Choroid plexus epithelial cell (primary cell): ENCODE results near the gene CREBZF.
A peak's percentile ranks its signal among the peaks of the same experiment; 100 is the strongest.
"Not testable (repeated sequence)": the region's sequence is repeated elsewhere in the genome, so short reads cannot be mapped to it uniquely, and the experiment has no call there.

Experiments
- DNase-seq: peaks from one replicate; pipeline ENCODE4 v3.0.0-alpha.2; 2010; ENCODE audit warnings: low read depth
- H3K4me3 ChIP-seq: 2 replicates; pipeline ENCODE4 v1.5.1; 2011; ENCODE audit warnings: low read depth, mild to moderate bottlenecking, control low read depth, low read length, moderate library complexity
- TF ChIP-seq, protein P1 (sequence below): conservative IDR thresholded peaks from 2 replicates; pipeline ENCODE4 v1.5.1; 2011; ENCODE audit warnings: low read depth, mild to moderate bottlenecking, control low read depth, inconsistent platforms, low read length, moderate library complexity

CREBZF gene

DNA sequence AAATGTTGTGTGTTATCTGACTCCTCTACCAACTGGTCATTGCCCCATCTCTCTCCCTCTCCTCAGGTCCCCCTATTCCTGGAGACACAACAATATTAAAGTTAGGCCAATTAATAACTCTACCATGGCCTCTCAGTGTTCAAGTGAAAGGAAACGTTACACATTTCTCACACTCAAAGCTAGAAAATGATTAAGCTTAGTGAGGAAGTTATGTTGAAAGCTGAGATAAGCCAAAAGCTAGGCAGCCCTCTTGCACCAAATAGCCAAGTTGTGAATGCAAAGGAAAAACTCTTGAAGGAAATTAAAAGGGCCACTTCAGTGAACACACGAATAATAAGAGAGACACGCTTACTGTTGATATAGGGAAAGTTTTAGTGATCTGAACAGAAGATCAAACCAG is 44.7 kb downstream of the CREBZF start:
- TF ChIP-seq, protein P1, sequence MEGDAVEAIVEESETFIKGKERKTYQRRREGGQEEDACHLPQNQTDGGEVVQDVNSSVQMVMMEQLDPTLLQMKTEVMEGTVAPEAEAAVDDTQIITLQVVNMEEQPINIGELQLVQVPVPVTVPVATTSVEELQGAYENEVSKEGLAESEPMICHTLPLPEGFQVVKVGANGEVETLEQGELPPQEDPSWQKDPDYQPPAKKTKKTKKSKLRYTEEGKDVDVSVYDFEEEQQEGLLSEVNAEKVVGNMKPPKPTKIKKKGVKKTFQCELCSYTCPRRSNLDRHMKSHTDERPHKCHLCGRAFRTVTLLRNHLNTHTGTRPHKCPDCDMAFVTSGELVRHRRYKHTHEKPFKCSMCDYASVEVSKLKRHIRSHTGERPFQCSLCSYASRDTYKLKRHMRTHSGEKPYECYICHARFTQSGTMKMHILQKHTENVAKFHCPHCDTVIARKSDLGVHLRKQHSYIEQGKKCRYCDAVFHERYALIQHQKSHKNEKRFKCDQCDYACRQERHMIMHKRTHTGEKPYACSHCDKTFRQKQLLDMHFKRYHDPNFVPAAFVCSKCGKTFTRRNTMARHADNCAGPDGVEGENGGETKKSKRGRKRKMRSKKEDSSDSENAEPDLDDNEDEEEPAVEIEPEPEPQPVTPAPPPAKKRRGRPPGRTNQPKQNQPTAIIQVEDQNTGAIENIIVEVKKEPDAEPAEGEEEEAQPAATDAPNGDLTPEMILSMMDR, result no peak
- no peak overlapping the region for H3K4me3 ChIP-seq
- no peak for DNase-seq

DNA sequence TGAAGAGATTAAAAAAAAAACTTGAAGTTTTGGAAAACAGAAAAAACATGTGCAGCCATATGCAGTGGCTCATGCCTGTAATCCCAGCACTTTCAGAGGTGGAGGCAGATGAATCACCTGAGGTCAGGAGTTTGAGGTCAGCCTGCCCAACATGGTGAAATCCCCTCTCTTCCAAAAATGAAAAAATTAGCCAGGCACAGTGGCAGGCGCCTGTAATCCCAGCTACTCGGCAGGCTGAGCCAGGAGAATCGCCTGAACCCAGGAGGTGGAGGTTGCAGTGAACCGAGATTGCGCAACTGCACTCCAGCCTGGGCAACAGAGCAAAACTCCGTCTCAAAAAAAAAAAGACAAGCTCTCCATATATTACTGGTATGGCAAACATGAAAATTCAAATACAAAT is 45.4 kb downstream of the CREBZF start:
- DNase-seq, result peak; percentile 1
- no peak overlapping the region for H3K4me3 ChIP-seq
- TF ChIP-seq, protein P1, result no peak

DNA sequence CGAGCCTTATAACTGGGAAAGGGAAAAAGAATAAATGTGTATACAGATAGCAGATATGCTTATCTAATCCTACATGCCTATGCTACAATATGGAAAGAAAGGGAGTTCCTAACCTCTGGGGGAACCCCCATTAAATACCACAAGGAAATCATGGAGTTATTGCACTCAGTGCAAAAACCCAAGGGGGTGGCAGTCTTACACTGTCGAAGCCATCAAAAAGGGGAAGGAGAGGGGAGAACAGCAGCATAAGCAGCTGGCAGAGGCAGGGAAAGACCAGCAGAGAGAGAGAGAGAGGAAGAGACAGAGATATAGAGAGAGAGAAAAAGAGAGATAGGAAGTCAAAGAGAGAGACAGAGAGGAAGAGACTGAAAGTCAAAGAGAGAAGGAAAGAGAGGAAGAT is 53.3 kb downstream of the CREBZF start:
- DNase-seq, H3K4me3 ChIP-seq: not testable (repeated sequence)
